Neutrophil (primary cell): ENCODE data around the gene DNAH3.
"Not testable (repeated sequence)": the region's sequence is repeated elsewhere in the genome, so short reads cannot be mapped to it uniquely, and the experiment has no call there.

ENCODE experiments used
- H3K27ac ChIP-seq: fragments of 200-600 bp; sonication (generic); 2 replicates; pipeline ENCODE4 v1.5.1; 2016; ENCODE audit warnings: mild to moderate bottlenecking, moderate library complexity
- H3K27me3 ChIP-seq: fragments of 200-600 bp; sonication (generic); 2 replicates; pipeline ENCODE4 v1.6.0; 2016; ENCODE audit warnings: mild to moderate bottlenecking
- H3K36me3 ChIP-seq: fragments of 200-600 bp; sonication (generic); 2 replicates; pipeline ENCODE4 v1.5.1; 2017
- H3K4me1 ChIP-seq, 2 experiments: fragments of 200-600 bp in 1 of 2; sonication (generic) in 1 of 2; 1 replicate in 1 of 2; 2 replicates in 1 of 2; pipeline versions ENCODE4 v1.5.1 to v1.6.1; 2013 to 2016; ENCODE audit warnings: low read depth in 1 of 2, low read length in 1 of 2, mild to moderate bottlenecking in 1 of 2, moderate library complexity in 1 of 2; ENCODE audit not compliant: control insufficient read depth in 1 of 2, insufficient read depth in 1 of 2
- H3K4me3 ChIP-seq, 2 experiments: fragments of 200-600 bp in 1 of 2; sonication (generic) in 1 of 2; 1 replicate in 1 of 2; 2 replicates in 1 of 2; pipeline ENCODE4 v1.5.1; 2013 to 2016; ENCODE audit warnings: low read depth in 1 of 2, low read length in 1 of 2, mild to moderate bottlenecking in 1 of 2, moderate library complexity in 1 of 2
- H3K9me3 ChIP-seq: fragments of 200-600 bp; sonication (generic); 2 replicates; pipeline ENCODE4 v1.5.1; 2016
- TF ChIP-seq, protein P1 (sequence below): fragments of 200-600 bp; sonication (generic); IDR thresholded peaks from 2 replicates; pipeline ENCODE4 v1.5.1; 2016; ENCODE audit warnings: antibody characterized with exemption

The DNAH3 gene

DNA sequence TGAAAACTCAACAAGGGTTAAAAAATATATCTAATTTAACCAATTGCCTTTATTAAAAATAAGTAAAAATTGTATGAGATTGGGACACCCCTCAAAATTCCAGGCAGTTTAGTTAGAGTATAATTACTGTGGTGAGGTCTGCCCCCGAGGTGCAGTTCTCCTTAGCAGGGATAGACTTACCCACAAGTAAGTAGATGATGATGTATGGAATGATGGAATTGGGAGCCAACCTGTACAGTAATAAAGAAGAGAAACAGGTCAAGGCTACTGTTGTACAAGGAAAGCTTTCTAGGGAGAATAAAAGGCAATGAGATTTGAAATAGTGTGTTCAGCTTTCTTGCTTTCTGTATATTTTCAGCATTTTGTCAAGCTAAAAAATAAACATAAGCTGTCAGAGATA is 9.6 kb upstream of the DNAH3 start:
- Histone ChIP-seq H3K27me3 (no peaks in the 10 kb centered on the region), H3K9me3 (no peaks in the 10 kb centered on the region), H3K36me3 (no peaks in the 10 kb centered on the region), H3K27ac (no peak overlapping the region), H3K4me1 (peaks cover 16 to 24% of the 10 kb centered on the region in 2 experiments), H3K4me3 (no peak overlapping the region)
- TF ChIP-seq, protein P1, sequence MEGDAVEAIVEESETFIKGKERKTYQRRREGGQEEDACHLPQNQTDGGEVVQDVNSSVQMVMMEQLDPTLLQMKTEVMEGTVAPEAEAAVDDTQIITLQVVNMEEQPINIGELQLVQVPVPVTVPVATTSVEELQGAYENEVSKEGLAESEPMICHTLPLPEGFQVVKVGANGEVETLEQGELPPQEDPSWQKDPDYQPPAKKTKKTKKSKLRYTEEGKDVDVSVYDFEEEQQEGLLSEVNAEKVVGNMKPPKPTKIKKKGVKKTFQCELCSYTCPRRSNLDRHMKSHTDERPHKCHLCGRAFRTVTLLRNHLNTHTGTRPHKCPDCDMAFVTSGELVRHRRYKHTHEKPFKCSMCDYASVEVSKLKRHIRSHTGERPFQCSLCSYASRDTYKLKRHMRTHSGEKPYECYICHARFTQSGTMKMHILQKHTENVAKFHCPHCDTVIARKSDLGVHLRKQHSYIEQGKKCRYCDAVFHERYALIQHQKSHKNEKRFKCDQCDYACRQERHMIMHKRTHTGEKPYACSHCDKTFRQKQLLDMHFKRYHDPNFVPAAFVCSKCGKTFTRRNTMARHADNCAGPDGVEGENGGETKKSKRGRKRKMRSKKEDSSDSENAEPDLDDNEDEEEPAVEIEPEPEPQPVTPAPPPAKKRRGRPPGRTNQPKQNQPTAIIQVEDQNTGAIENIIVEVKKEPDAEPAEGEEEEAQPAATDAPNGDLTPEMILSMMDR = no peak

- TF ChIP-seq, protein P1 = no peak
- peaks cover 16 to 24% of the 10 kb centered on the region in 2 experiments for H3K4me1 ChIP-seq
- H3K36me3 ChIP-seq = no peaks in the 10 kb centered on the region
- H3K4me3 ChIP-seq = peak overlapping the region; percentile 56 to 66
- peak overlapping the region; percentile 51 for H3K27ac ChIP-seq
- no peaks in the 10 kb centered on the region for H3K27me3 ChIP-seq
- H3K9me3 ChIP-seq = no peaks in the 10 kb centered on the region
These were observed 8.8 kb upstream of the DNAH3 start for GRCh38 chr16:21159281-21159951.

GRCh38 chr16:21158208-21159110 is 7.8 kb upstream of the DNAH3 start, which contains the start of gene LDAF1:
Gene LDAF1, plus strand, starts transcription at chr16:21158674. Its CDS starts 2,509 bp downstream, at chr16:21161183.
- H3K36me3 ChIP-seq = no peaks in the 10 kb centered on the region
- H3K27me3 ChIP-seq = no peaks in the 10 kb centered on the region
- H3K27ac ChIP-seq = peak within 1 kb of the TSS; percentile 51
- H3K9me3 ChIP-seq = no peaks in the 10 kb centered on the region
- TF ChIP-seq, protein P1 = no peak
- H3K4me1 ChIP-seq = peaks cover 16 to 24% of the 10 kb centered on the region in 2 experiments
- peak within 1 kb of the TSS; percentile 56 to 66 for H3K4me3 ChIP-seq

GRCh38 chr16:21157632-21158031 is 7.0 kb upstream of the DNAH3 start:
- TF ChIP-seq, protein P1 = no peak
- Histone ChIP-seq H3K27me3 (no peaks in the 10 kb centered on the region), H3K4me3 (peak overlapping the region in 1 of 2 experiments; percentile 66), H3K9me3 (no peaks in the 10 kb centered on the region), H3K27ac (no peak overlapping the region), H3K4me1 (peaks cover 16 to 24% of the 10 kb centered on the region in 2 experiments), H3K36me3 (no peaks in the 10 kb centered on the region)

- Histone ChIP-seq H3K9me3 (no peaks in the 10 kb centered on the region), H3K4me3 (no peak overlapping the region), H3K27ac (no peak overlapping the region), H3K36me3 (no peaks in the 10 kb centered on the region), H3K27me3 (no peaks in the 10 kb centered on the region), H3K4me1 (peaks cover 16 to 24% of the 10 kb centered on the region in 2 experiments)
- TF ChIP-seq, protein P1 = no peak
These were observed 6.3 kb upstream of the DNAH3 start for GRCh38 chr16:21156767-21157467.

DNA sequence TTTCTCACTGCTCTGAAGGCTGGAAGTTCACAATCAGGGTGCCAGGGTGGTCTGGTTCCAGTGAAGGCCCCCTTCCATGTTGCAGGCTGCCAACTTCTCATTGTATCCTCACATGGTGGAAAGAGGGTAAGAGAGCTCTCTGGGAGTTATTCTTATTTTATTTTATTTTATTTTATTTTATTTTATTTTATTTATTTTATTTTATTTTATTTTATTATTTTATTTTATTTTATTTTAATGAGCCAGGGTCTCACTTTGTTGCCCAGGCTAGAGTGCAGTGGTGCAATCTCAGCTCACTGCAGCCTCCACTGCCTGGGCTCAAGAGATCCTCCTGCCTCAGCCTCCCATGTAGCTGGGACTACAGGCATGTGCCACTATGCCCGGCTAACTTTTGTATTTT is 5.4 kb upstream of the DNAH3 start:
- not testable (repeated sequence) for H3K9me3 ChIP-seq, H3K27ac ChIP-seq, H3K27me3 ChIP-seq, H3K36me3 ChIP-seq, H3K4me3 ChIP-seq
- H3K4me1 ChIP-seq = peaks cover 16 to 24% of the 10 kb centered on the region in 2 experiments

DNA sequence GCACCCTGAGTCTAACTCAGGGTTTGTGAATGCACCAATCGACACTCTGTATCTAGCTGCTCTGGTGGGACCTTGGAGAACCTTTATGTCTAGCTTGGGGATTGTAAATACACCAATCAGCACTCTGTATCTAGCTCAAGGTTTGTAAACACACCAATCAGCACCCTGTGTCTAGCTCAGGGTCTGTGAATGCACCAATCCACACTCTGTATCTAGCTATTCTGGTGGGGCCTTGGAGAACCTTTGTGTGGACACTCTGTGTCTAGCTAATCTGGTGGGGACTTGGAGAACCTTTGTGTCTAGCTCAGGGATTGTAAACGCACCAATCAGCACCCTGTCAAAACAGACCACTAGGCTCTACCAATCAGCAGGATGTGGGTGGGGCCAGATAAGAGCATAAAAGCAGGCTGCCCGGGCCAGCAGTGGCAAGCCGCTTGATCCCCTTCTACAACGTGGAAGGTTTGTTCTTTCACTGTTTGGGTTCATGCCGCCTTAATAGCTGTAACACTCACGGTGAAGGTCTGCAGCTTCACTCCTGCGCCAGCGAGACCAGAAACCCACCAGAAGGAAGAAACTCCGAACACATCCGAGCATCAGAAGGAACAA is 2.6 kb upstream of the DNAH3 start:
- H3K27ac ChIP-seq, H3K36me3 ChIP-seq, H3K4me1 ChIP-seq: not testable (repeated sequence)

More for the DNA sequence above, 2.6 kb upstream of the DNAH3 start:
- peaks cover 22% of the 10 kb centered on the region for H3K27me3 ChIP-seq
- not testable (repeated sequence) for H3K9me3 ChIP-seq, H3K4me3 ChIP-seq
